WTC11 (cell line): ENCODE data around the gene FAM174B. TPM values are rescaled to one million over a fixed set of nuclear protein-coding genes. Genes with fewer than 3 reads are reported as not detected.
A peak's percentile ranks its signal among the peaks of the same experiment; 100 is the strongest.

Source experiments
- ATAC-seq: fragments of 200-7000 bp; cut with Tn5 transposase; 2 replicates; pipeline ENCODE4 v1.10.0; 2021; ENCODE audit warnings: mild to moderate bottlenecking, moderate library complexity
- CTCF ChIA-PET: fragments of 300-600 bp; sonication (Branson Sonifier 250); formaldehyde crosslinking; loops from one replicate; lab custom pipeline; 2021; ENCODE audit warnings: antibody characterized with exemption; lab: Charles Lee
- POLR2A ChIA-PET: fragments of 350-600 bp; sonication (Branson Sonifier 250); formaldehyde crosslinking; loops from one replicate; lab custom pipeline; 2021; ENCODE audit warnings: antibody characterized with exemption; lab: Charles Lee
- DNase-seq: peaks from one replicate; pipeline ENCODE4 v3.0.0; 2021; ENCODE audit warnings: low spot score
- H3K27ac Mint-ChIP-seq: 2 replicates; pipeline ENCODE4 v1.8.0; 2021; ENCODE audit warnings: mixed read lengths
- H3K27me3 Mint-ChIP-seq: 2 replicates; pipeline ENCODE4 v1.8.0; 2021; ENCODE audit warnings: low read depth, mild to moderate bottlenecking, moderate library complexity, mixed read lengths
- H3K36me3 Mint-ChIP-seq: 2 replicates; pipeline ENCODE4 v1.8.0; 2021; ENCODE audit warnings: mixed read lengths
- H3K4me1 Mint-ChIP-seq: 2 replicates; pipeline ENCODE4 v1.8.0; 2022; ENCODE audit warnings: mixed read lengths
- H3K4me3 Mint-ChIP-seq: 2 replicates; pipeline ENCODE4 v1.8.0; 2021; ENCODE audit warnings: mild to moderate bottlenecking, moderate library complexity, mixed read lengths
- H3K9me3 Mint-ChIP-seq: 2 replicates; pipeline ENCODE4 v1.8.0; 2021; ENCODE audit warnings: mixed read lengths
- CBFB ChIP-seq: sonication (generic); formaldehyde crosslinking; IDR thresholded peaks from 2 replicates; pipeline ENCODE4 v1.8.1; 2022; ENCODE audit warnings: mild to moderate bottlenecking, low read depth, missing genetic modification reagents
- ETV6 ChIP-seq: sonication (generic); formaldehyde crosslinking; IDR thresholded peaks from 2 replicates; pipeline ENCODE4 v1.8.1; 2022; ENCODE audit warnings: mild to moderate bottlenecking, missing genetic modification reagents
- FOXP1 ChIP-seq: sonication (generic); formaldehyde crosslinking; IDR thresholded peaks from 2 replicates; pipeline ENCODE4 v1.8.0; 2022; ENCODE audit warnings: missing genetic modification reagents, mild to moderate bottlenecking, moderate library complexity, borderline replicate concordance
- GRHL2 ChIP-seq: fragments of 250-450 bp; sonication (Bioruptor Pico); IDR thresholded peaks from 2 replicates; pipeline ENCODE4 v1.8.0; 2022; ENCODE audit warnings: mild to moderate bottlenecking, moderate library complexity; ENCODE audit not compliant: insufficient replicate concordance, severe bottlenecking
- OVOL2 ChIP-seq: fragments of 250-450 bp; sonication (Bioruptor Pico); IDR thresholded peaks from 2 replicates; pipeline ENCODE4 v1.9.0; 2021; ENCODE audit warnings: mild to moderate bottlenecking, borderline replicate concordance
- RORB ChIP-seq: fragments of 250-450 bp; sonication (Bioruptor Pico); IDR thresholded peaks from 2 replicates; pipeline ENCODE4 v1.9.0; 2021; ENCODE audit warnings: mild to moderate bottlenecking
- SMAD3 ChIP-seq: sonication (generic); formaldehyde crosslinking; IDR thresholded peaks from 2 replicates; pipeline ENCODE4 v1.8.0; 2022; ENCODE audit warnings: missing genetic modification reagents, mild to moderate bottlenecking, borderline replicate concordance
- SOX15 ChIP-seq: fragments of 250-450 bp; sonication (Bioruptor Pico); IDR thresholded peaks from 2 replicates; pipeline ENCODE4 v1.9.0; 2021; ENCODE audit warnings: mild to moderate bottlenecking
- TP53 ChIP-seq: sonication (generic); formaldehyde crosslinking; IDR thresholded peaks from 2 replicates; pipeline ENCODE4 v1.8.1; 2023; ENCODE audit warnings: mild to moderate bottlenecking, missing genetic modification reagents
- total RNA-seq: library from RNA; stranded (reverse); gene quantifications from 3 replicates; pipeline ENCODE4 v1.2.3, GENCODE V29; 2021
- TF ChIP-seq, protein P1 (sequence below): sonication (generic); formaldehyde crosslinking; IDR thresholded peaks from 2 replicates; pipeline ENCODE4 v1.8.1; 2022; ENCODE audit warnings: low read depth, missing genetic modification reagents, borderline replicate concordance
- TF ChIP-seq, protein P2 (sequence below): sonication (generic); formaldehyde crosslinking; IDR thresholded peaks from 2 replicates; pipeline ENCODE4 v1.8.0; 2022; ENCODE audit warnings: mild to moderate bottlenecking, missing genetic modification reagents
- TF ChIP-seq, protein P3 (sequence below): sonication (generic); formaldehyde crosslinking; IDR thresholded peaks from 2 replicates; pipeline ENCODE4 v1.8.1; 2022; ENCODE audit warnings: mild to moderate bottlenecking, moderate library complexity, missing genetic modification reagents
- TF ChIP-seq, protein P4 (sequence below): sonication (generic); formaldehyde crosslinking; IDR thresholded peaks from 2 replicates; pipeline ENCODE4 v1.8.1; 2023; ENCODE audit warnings: mild to moderate bottlenecking, missing genetic modification reagents, borderline replicate concordance
- TF ChIP-seq, protein P5 (sequence below): fragments of 200-600 bp; IDR thresholded peaks from 2 replicates; pipeline ENCODE4 v1.8.0; 2022; ENCODE audit warnings: antibody characterized with exemption
- TF ChIP-seq, protein P6 (sequence below): sonication (generic); formaldehyde crosslinking; IDR thresholded peaks from 2 replicates; pipeline ENCODE4 v1.8.1; 2023; ENCODE audit warnings: mild to moderate bottlenecking, missing genetic modification reagents, moderate library complexity
- TF ChIP-seq, protein P7 (sequence below): sonication (generic); formaldehyde crosslinking; IDR thresholded peaks from 2 replicates; pipeline ENCODE4 v1.8.1; 2023; ENCODE audit warnings: mild to moderate bottlenecking, moderate library complexity, missing genetic modification reagents
- TF ChIP-seq, protein P8 (sequence below): fragments of 250-450 bp; sonication (Bioruptor Pico); conservative IDR thresholded peaks from 2 replicates; pipeline ENCODE4 v1.9.0; 2021; ENCODE audit warnings: mild to moderate bottlenecking

The FAM174B gene
- total RNA-seq, 1 experiment from 2014 or later, result 22.1 TPM

DNA sequence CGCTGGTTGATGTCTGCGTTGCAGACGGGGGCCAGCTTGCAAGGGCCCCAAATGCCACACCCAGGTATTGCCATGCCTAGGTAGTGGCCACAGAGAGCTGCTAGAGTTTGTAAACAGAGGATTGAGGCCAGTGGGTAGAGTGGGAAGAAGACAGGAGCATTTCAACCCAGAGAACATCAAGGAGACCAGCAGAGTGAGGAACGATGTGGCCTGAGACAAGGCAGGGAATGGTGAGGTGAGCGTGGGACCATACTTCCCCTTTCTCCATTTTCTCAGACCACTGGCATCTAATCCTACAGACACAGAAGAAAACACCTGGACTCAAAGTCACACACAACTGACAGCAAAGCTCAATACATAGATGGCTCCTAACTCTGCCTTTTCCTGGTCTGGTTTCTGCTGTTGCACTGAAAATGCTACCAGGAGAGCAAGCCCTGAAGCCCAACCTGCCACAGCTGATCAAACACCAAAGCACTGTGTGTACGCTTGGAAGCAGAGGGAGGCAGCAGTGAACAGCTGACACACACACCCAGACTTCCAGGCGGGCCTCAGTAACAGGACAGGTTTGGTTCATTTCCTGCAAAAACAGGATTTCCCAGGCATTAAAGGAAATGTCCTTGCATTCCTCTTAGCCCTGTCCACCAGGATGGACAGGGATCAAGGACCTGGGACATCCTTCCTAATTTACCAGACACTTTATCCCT is 1.6 kb downstream of the FAM174B start:
- Mint-ChIP-seq H3K9me3 (peaks cover 13% of the 10 kb centered on the region), H3K4me1 (peaks cover 53% of the 10 kb centered on the region), H3K36me3 (peaks cover 22% of the 10 kb centered on the region), H3K4me3 (peak overlapping the region; percentile 76)
- peak; percentile 12 for ATAC-seq
- no peak for DNase-seq
- CTCF ChIA-PET, result interaction anchor here (1.0 to 2.0 kb wide), 3 partner anchors 10 to 132 kb away, joined by 4 to 5 read pairs (median 5); no protein-coding TSS in a partner anchor
- POLR2A ChIA-PET, result interaction anchor here (2.9 kb wide), 1 partner anchor 13 kb away, joined by 9 read pairs; no protein-coding TSS in a partner anchor
- TF ChIP-seq, protein P1, sequence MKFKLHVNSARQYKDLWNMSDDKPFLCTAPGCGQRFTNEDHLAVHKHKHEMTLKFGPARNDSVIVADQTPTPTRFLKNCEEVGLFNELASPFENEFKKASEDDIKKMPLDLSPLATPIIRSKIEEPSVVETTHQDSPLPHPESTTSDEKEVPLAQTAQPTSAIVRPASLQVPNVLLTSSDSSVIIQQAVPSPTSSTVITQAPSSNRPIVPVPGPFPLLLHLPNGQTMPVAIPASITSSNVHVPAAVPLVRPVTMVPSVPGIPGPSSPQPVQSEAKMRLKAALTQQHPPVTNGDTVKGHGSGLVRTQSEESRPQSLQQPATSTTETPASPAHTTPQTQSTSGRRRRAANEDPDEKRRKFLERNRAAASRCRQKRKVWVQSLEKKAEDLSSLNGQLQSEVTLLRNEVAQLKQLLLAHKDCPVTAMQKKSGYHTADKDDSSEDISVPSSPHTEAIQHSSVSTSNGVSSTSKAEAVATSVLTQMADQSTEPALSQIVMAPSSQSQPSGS (CRISPR knock-in tag), result no peak
- TF ChIP-seq, protein P2, sequence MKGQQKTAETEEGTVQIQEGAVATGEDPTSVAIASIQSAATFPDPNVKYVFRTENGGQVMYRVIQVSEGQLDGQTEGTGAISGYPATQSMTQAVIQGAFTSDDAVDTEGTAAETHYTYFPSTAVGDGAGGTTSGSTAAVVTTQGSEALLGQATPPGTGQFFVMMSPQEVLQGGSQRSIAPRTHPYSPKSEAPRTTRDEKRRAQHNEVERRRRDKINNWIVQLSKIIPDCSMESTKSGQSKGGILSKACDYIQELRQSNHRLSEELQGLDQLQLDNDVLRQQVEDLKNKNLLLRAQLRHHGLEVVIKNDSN (CRISPR knock-in tag), result no peak
- TF ChIP-seq, all 79 proteins: peak for 0
- H3K27me3 Mint-ChIP-seq, result peaks cover 24% of the 10 kb centered on the region
- H3K27ac Mint-ChIP-seq, result no peak overlapping the region

DNA sequence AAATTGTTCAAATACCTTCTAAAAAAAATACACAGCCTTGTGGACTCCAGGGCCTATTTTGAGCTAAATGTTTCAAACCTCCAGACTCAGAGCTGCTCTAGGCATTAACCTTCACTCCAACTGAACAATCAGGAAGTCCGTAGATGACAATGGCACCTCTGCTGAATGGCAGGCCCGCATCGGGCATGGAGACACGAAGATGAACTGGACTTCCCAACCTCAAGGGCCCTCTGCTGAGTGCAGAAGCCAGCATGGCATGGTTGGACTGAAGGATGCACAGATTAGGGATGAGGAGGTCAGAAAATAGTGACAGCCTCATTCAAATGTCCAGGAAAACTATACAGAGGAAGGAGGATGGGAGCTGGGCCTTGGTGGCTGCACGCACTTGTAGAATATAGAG is 2.2 kb downstream of the FAM174B start:
- ChIA-PET CTCF (interaction anchor here (1.0 to 2.0 kb wide), 2 partner anchors 11 to 132 kb away, joined by 4 to 5 read pairs; no protein-coding TSS in a partner anchor), POLR2A (no interaction called here)
- TF ChIP-seq, protein P3, sequence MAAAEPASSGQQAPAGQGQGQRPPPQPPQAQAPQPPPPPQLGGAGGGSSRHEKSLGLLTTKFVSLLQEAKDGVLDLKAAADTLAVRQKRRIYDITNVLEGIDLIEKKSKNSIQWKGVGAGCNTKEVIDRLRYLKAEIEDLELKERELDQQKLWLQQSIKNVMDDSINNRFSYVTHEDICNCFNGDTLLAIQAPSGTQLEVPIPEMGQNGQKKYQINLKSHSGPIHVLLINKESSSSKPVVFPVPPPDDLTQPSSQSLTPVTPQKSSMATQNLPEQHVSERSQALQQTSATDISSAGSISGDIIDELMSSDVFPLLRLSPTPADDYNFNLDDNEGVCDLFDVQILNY (CRISPR knock-in tag), result no peak
- TF ChIP-seq RORB (CRISPR knock-in tag) (no peak), GRHL2 (CRISPR knock-in tag) (no peak), SMAD3 (CRISPR knock-in tag) (no peak), FOXP1 (CRISPR knock-in tag) (no peak), OVOL2 (CRISPR knock-in tag) (no peak), TP53 (CRISPR knock-in tag) (no peak), CBFB (CRISPR knock-in tag) (no peak), ETV6 (no peak), SOX15 (CRISPR knock-in tag) (no peak)
- TF ChIP-seq, protein P4, sequence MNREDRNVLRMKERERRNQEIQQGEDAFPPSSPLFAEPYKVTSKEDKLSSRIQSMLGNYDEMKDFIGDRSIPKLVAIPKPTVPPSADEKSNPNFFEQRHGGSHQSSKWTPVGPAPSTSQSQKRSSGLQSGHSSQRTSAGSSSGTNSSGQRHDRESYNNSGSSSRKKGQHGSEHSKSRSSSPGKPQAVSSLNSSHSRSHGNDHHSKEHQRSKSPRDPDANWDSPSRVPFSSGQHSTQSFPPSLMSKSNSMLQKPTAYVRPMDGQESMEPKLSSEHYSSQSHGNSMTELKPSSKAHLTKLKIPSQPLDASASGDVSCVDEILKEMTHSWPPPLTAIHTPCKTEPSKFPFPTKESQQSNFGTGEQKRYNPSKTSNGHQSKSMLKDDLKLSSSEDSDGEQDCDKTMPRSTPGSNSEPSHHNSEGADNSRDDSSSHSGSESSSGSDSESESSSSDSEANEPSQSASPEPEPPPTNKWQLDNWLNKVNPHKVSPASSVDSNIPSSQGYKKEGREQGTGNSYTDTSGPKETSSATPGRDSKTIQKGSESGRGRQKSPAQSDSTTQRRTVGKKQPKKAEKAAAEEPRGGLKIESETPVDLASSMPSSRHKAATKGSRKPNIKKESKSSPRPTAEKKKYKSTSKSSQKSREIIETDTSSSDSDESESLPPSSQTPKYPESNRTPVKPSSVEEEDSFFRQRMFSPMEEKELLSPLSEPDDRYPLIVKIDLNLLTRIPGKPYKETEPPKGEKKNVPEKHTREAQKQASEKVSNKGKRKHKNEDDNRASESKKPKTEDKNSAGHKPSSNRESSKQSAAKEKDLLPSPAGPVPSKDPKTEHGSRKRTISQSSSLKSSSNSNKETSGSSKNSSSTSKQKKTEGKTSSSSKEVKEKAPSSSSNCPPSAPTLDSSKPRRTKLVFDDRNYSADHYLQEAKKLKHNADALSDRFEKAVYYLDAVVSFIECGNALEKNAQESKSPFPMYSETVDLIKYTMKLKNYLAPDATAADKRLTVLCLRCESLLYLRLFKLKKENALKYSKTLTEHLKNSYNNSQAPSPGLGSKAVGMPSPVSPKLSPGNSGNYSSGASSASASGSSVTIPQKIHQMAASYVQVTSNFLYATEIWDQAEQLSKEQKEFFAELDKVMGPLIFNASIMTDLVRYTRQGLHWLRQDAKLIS, result no peak
- TF ChIP-seq, protein P5, sequence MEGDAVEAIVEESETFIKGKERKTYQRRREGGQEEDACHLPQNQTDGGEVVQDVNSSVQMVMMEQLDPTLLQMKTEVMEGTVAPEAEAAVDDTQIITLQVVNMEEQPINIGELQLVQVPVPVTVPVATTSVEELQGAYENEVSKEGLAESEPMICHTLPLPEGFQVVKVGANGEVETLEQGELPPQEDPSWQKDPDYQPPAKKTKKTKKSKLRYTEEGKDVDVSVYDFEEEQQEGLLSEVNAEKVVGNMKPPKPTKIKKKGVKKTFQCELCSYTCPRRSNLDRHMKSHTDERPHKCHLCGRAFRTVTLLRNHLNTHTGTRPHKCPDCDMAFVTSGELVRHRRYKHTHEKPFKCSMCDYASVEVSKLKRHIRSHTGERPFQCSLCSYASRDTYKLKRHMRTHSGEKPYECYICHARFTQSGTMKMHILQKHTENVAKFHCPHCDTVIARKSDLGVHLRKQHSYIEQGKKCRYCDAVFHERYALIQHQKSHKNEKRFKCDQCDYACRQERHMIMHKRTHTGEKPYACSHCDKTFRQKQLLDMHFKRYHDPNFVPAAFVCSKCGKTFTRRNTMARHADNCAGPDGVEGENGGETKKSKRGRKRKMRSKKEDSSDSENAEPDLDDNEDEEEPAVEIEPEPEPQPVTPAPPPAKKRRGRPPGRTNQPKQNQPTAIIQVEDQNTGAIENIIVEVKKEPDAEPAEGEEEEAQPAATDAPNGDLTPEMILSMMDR, result no peak
- TF ChIP-seq, protein P6, sequence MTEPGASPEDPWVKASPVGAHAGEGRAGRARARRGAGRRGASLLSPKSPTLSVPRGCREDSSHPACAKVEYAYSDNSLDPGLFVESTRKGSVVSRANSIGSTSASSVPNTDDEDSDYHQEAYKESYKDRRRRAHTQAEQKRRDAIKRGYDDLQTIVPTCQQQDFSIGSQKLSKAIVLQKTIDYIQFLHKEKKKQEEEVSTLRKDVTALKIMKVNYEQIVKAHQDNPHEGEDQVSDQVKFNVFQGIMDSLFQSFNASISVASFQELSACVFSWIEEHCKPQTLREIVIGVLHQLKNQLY, result no peak
- TF ChIP-seq, protein P7, sequence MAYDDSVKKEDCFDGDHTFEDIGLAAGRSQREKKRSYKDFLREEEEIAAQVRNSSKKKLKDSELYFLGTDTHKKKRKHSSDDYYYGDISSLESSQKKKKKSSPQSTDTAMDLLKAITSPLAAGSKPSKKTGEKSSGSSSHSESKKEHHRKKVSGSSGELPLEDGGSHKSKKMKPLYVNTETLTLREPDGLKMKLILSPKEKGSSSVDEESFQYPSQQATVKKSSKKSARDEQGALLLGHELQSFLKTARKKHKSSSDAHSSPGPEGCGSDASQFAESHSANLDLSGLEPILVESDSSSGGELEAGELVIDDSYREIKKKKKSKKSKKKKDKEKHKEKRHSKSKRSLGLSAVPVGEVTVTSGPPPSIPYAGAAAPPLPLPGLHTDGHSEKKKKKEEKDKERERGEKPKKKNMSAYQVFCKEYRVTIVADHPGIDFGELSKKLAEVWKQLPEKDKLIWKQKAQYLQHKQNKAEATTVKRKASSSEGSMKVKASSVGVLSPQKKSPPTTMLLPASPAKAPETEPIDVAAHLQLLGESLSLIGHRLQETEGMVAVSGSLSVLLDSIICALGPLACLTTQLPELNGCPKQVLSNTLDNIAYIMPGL, result no peak
- TF ChIP-seq, protein P8, sequence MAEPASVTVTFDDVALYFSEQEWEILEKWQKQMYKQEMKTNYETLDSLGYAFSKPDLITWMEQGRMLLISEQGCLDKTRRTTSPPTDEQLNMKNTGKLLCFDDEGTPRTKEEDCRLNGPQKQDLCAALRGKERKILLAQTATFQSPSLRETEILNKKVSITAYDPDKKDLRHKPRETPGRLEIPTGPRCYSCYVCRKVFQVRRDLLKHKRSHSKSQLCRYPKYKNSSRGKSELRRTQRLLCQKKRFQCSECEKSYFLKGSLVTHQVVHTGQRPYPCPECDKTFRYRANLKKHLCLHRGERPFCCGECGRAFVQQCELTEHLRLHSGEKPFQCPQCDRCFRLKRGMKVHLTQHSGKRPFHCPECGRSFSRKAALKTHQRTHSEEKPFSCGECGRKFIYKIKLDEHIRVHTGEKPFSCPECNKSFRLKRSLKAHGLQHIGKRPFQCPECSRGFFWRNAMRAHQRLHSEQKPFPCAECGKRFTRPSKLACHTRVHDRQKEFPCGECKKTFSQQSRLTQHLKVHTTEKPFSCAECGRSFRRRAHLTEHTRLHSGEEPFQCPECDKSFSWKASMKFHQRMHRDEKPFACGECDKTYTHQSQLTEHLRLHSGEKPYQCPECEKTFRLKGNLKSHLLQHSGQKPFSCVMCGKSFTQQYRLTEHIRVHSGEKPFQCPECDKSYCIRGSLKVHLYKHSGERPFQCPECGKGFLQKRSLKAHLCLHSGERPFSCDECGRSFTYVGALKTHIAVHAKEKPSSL (CRISPR knock-in tag), result no peak
- Mint-ChIP-seq H3K27ac (no peak overlapping the region), H3K27me3 (peaks cover 24% of the 10 kb centered on the region), H3K9me3 (peaks cover 13% of the 10 kb centered on the region), H3K4me1 (peaks cover 59% of the 10 kb centered on the region), H3K4me3 (no peak overlapping the region), H3K36me3 (peaks cover 22% of the 10 kb centered on the region)
- ATAC-seq (no peak), DNase-seq (no peak)
